Mucosa of descending colon (tissue), 3 donors: ENCODE results near the gene CEP350. TPM values are rescaled to one million over a fixed set of nuclear protein-coding genes. Genes with fewer than 3 reads are reported as not detected.

ENCODE experiments used
- ATAC-seq: fragments of 200-7000 bp; cut with Tn5 transposase; one replicate; pipeline ENCODE4 v1.9.1; 2020; ENCODE audit warnings: mild to moderate bottlenecking, moderate library complexity
- DNase-seq, 3 donors: peaks; one replicate each; pipeline ENCODE4 v3.0.0-alpha.2; 2020
- H3K36me3 ChIP-seq: fragments of 200-600 bp; one replicate; pipeline ENCODE4 v1.8.0; 2021; ENCODE audit warnings: low read depth, mild to moderate bottlenecking
- H3K4me1 ChIP-seq: fragments of 200-600 bp; one replicate; pipeline ENCODE4 v1.8.0; 2021; ENCODE audit warnings: low read depth, mild to moderate bottlenecking
- H3K4me3 ChIP-seq: fragments of 200-600 bp; one replicate; pipeline ENCODE4 v1.8.0; 2021; ENCODE audit warnings: mild to moderate bottlenecking
- H3K9me3 ChIP-seq: fragments of 200-600 bp; one replicate; pipeline ENCODE4 v1.8.0; 2021; ENCODE audit warnings: mild to moderate bottlenecking
- CTCF ChIP-seq: fragments of 200-600 bp; IDR thresholded peaks from one replicate; pipeline ENCODE4 v1.8.0; 2022; ENCODE audit warnings: antibody characterized with exemption, mild to moderate bottlenecking
- intact Hi-C, 2 donors: fragments of 100-400 bp; cut with DNase I in 1 of 2; cut with micrococcal nuclease in 1 of 2; formaldehyde crosslinking; loops; one replicate each; pipeline versions ENCODE4 v1.11.0 to v1.11.1; 2022; cut with DNase I, micrococcal nuclease
- total RNA-seq, 3 donors: library from RNA; stranded (reverse); fragmentation: NEBNext Ultra II Directional in 2 of 3; extraction: Animal tissue kit (Norgen Biotek cat#: 25700) in 2 of 3; gene quantifications; one replicate each; pipeline versions ENCODE4 v1.2.1 to v1.2.4, GENCODE V29; 2021 to 2023
- donor health status: DM: no; HTN: no; CAD: no; lungs with moderate emphysema.
- donor health status: DM: no; HTN: no; CAD: no.
- donor health status: DM: no; HTN: yes; CAD: no.

Gene CEP350
- total RNA-seq, 3 donors from 2014 or later, result 41.9 to 63.7 (median 53.9) TPM

- DNase-seq, result no peak
- Histone ChIP-seq H3K4me3 (no peak overlapping the region), H3K36me3 (no peaks in the 10 kb centered on the region), H3K4me1 (peaks cover 6% of the 10 kb centered on the region), H3K9me3 (no peaks in the 10 kb centered on the region)
- intact Hi-C loops, result no loop called here
- no peak for ATAC-seq
- TF ChIP-seq CTCF, result no peak
Measured at GRCh38 chr1:179950651-179951050, 4.0 kb upstream of the CEP350 start.

DNA sequence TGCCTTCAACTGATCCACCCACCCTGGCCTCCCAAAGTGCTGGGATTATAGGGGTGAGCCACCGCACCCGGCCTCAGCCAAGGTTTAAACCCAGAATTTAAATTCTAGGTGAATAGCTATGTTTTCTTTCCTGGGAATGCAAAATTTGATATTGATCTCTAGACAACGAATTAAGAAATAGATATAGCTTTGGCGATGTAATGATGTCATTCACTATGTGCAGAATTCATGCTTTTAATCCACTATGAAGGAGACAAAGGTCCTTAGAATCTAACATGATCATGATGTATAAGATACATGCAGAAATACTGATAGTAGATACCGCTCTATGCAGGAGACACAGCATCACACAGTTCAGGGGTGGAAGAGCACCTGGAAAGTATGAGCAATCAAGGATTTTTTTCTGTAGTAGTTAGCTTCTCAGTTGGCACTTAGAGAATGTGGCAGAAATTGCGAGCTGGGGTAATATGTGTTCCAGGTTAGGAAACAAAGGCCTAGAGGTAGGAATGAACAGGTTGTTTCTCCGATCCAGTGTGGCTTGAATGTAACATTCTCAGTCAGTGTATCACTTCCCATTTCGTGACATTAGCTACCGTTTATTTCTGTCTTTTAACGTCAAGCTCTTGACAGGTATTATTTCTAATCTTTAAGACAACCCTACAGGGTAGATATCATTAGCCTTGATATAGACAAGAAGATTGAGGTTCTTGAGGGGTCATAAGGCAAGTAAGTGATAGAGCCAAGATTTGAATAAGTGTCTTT is 3.0 kb upstream of the CEP350 start:
- ATAC-seq (no peak), DNase-seq (no peak)
- H3K36me3 ChIP-seq, result no peaks in the 10 kb centered on the region
- TF ChIP-seq CTCF, result no peak
- no peak overlapping the region for H3K4me3 ChIP-seq
- H3K9me3 ChIP-seq, result no peaks in the 10 kb centered on the region
- intact Hi-C loops, result no loop called here
- peaks cover 14% of the 10 kb centered on the region for H3K4me1 ChIP-seq

DNA sequence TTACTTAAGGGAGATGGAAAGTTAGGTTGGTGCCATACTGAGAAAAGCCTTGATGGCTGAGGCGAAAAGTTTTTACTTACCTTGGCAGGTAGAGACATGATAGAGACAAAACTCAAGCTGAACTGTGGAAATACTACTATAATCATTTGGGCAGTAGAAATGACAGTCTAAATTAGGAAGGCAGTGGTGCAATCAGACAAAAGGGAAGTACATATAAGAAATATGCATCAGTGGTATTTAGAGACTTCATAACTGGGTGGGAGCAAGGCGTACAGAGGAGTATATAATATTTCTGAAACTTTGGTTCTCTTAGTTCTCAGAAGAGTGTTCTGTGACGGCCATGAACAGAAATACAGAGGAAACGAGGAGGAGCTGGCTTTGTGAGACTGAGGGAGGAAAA is 2.4 kb upstream of the CEP350 start:
- peaks cover 20% of the 10 kb centered on the region for H3K4me1 ChIP-seq
- no peaks in the 10 kb centered on the region for H3K36me3 ChIP-seq
- DNase-seq, result no peak
- no peak overlapping the region for H3K4me3 ChIP-seq
- ATAC-seq, result no peak
- H3K9me3 ChIP-seq, result no peaks in the 10 kb centered on the region
- intact Hi-C loops, result no loop called here
- no peak for TF ChIP-seq CTCF

DNA sequence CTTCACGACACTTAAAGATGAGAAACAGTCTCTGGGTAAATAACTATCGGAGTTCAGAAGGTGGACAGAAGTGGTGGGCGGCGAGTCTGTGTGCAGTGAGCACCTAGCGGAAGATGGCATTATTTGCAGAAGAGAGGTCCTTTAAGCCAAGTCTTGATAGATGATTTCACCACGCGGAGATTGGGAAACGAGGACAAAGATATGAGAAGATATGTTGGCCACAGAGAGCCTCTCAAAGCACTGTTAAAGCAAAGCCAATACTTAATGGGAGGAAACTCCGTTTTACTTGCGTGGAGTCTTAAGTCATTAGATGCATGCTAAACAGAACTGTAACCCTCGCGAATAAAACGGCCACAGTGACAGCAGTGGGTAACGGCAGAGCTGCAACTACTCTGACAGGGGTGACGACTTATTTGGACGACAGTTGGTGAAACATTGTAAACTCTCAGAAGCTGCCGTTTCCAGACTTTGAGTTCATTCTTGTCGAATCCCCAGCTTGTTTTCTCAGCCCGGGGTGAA is 577 bp upstream of the CEP350 start:
- intact Hi-C loops, result no loop called here
- peak in 1 of 3 donors; percentile 46 for DNase-seq
- ATAC-seq, result peak; percentile 9
- no peak for TF ChIP-seq CTCF
- Histone ChIP-seq H3K9me3 (no peaks in the 10 kb centered on the region), H3K36me3 (no peaks in the 10 kb centered on the region), H3K4me3 (peak overlapping the region; percentile 74), H3K4me1 (peaks cover 23% of the 10 kb centered on the region)

DNA sequence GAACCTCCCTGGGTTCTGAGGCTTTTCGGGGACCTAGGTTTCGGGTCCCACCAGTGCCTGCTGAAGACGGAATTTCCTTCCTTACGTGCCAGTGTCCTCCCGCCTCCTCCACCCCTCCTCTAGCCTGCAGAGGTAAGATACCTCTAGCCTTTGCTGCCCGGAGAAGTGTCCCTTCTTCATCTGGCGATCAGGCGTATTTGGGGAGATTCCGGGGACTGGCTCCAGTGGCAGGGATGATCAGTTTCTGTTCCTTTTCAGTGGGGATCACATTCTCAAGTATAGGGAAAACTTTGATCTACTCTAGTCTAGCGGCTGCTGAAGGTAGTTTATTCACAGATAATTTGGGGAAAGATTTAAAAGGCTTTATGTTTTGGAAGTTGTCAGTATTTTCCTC is 674 bp downstream of the CEP350 start:
- intact Hi-C loops, result no loop called here
- H3K36me3 ChIP-seq, result no peaks in the 10 kb centered on the region
- peak overlapping the region; percentile 74 for H3K4me3 ChIP-seq
- ATAC-seq (peak; percentile 31), DNase-seq (no peak)
- TF ChIP-seq CTCF, result no peak
- H3K4me1 ChIP-seq, result peaks cover 23% of the 10 kb centered on the region
- no peaks in the 10 kb centered on the region for H3K9me3 ChIP-seq
